HepG2 (cell line): ENCODE results near the gene IRF3. TPM values are rescaled to one million over a fixed set of nuclear protein-coding genes. Genes with fewer than 3 reads are reported as not detected.

Source experiments
- ATRX ChIP-seq: sonication (generic); formaldehyde crosslinking; IDR thresholded peaks from 2 replicates; pipeline ENCODE4 v1.4.0; 2020; ENCODE audit warnings: missing genetic modification reagents, borderline replicate concordance
- BCL6 ChIP-seq: IDR thresholded peaks from 2 replicates; pipeline ENCODE4 v1.6.1; 2016; ENCODE audit warnings: missing genetic modification reagents, missing compliant biosample characterization
- CREB3 ChIP-seq: sonication (generic); formaldehyde crosslinking; IDR thresholded peaks from 2 replicates; pipeline ENCODE4 v1.5.0; 2020; ENCODE audit warnings: missing genetic modification reagents
- FOXK2 ChIP-seq: fragments of 450-650 bp; IDR thresholded peaks from 2 replicates; pipeline ENCODE4 v1.6.1; 2016
- GTF2F1 ChIP-seq: fragments of 150-350 bp; IDR thresholded peaks from 2 replicates; pipeline ENCODE4 v1.6.1; 2014; ENCODE audit warnings: low read length
- ISL2 ChIP-seq: sonication (generic); formaldehyde crosslinking; IDR thresholded peaks from 2 replicates; pipeline ENCODE4 v1.5.0; 2020; ENCODE audit warnings: missing genetic modification reagents
- JARID2 ChIP-seq: sonication (generic); formaldehyde crosslinking; IDR thresholded peaks from 2 replicates; pipeline ENCODE4 v1.8.1; 2023; ENCODE audit warnings: missing genetic modification reagents, inconsistent platforms; ENCODE audit not compliant: insufficient replicate concordance
- PRDM10 ChIP-seq: sonication (generic); formaldehyde crosslinking; IDR thresholded peaks from 2 replicates; pipeline ENCODE4 v1.4.0; 2020; ENCODE audit warnings: low read depth, missing genetic modification reagents
- PREB ChIP-seq: sonication (generic); formaldehyde crosslinking; IDR thresholded peaks from 2 replicates; pipeline ENCODE4 v1.4.0; 2020; ENCODE audit warnings: missing genetic modification reagents
- SALL2 ChIP-seq: sonication (generic); formaldehyde crosslinking; IDR thresholded peaks from 2 replicates; pipeline ENCODE4 v1.8.1; 2023; ENCODE audit warnings: mild to moderate bottlenecking, missing genetic modification reagents, inconsistent platforms
- SIX4 ChIP-seq: sonication (generic); formaldehyde crosslinking; IDR thresholded peaks from 2 replicates; pipeline ENCODE4 v1.4.0; 2020; ENCODE audit warnings: missing genetic modification reagents
- TMF1 ChIP-seq: sonication (generic); formaldehyde crosslinking; IDR thresholded peaks from 2 replicates; pipeline ENCODE4 v1.8.1; 2022; ENCODE audit warnings: low read depth, missing genetic modification reagents
- TOPORS ChIP-seq: sonication (generic); formaldehyde crosslinking; IDR thresholded peaks from 2 replicates; pipeline ENCODE4 v1.8.0; 2023; ENCODE audit warnings: mild to moderate bottlenecking, missing genetic modification reagents
- ZFP91 ChIP-seq: sonication (generic); formaldehyde crosslinking; IDR thresholded peaks from 2 replicates; pipeline ENCODE4 v1.9.0; 2022; ENCODE audit warnings: missing genetic modification reagents, mild to moderate bottlenecking, borderline replicate concordance
- ZFX ChIP-seq: sonication (generic); formaldehyde crosslinking; IDR thresholded peaks from 2 replicates; pipeline ENCODE4 v1.4.0; 2020; ENCODE audit warnings: mild to moderate bottlenecking, low read depth, missing genetic modification reagents, moderate library complexity
- ZNF280B ChIP-seq: sonication (generic); formaldehyde crosslinking; IDR thresholded peaks from 2 replicates; pipeline ENCODE4 v1.5.0; 2020; ENCODE audit warnings: missing genetic modification reagents, mild to moderate bottlenecking, borderline replicate concordance
- ZNF414 ChIP-seq: sonication (generic); formaldehyde crosslinking; IDR thresholded peaks from 2 replicates; pipeline ENCODE4 v1.5.0; 2020; ENCODE audit warnings: missing genetic modification reagents
- polyA plus RNA-seq, 8 experiments: library from polyadenylated mRNA; depleted of rRNA in 3 of 8; stranded (reverse) in 7 of 8; unstranded in 1 of 8; fragments of >200 nt; fragmentation: Illumina TruSeq in 4 of 8; extraction: Trizol in 4 of 8; gene quantifications; 2 replicates each; pipeline versions ENCODE4 v1.2.1 to v1.2.3, GENCODE V29; 2011 to 2016; ENCODE audit warnings: low read depth in 4 of 8, missing spikeins in 1 of 8, mixed read lengths in 1 of 8; ENCODE audit not compliant: insufficient read depth in 1 of 8
- total RNA-seq, 5 experiments: library from RNA; depleted of rRNA; stranded (reverse); fragments of >200 nt; fragmentation: Illumina TruSeq; extraction: Trizol; gene quantifications; 2 replicates each; pipeline ENCODE4 v1.2.3, GENCODE V29; 2016; ENCODE audit warnings: low read depth in 1 of 5

Gene IRF3
- total and polyA plus RNA-seq, 2 of the 13 experiments (the other 11 are each of a cell fraction or from before 2014, with no cell fraction given) = 61.9 to 65.5 TPM

GRCh38 chr19:49640113-49640898 lies 25.4 kb downstream of the IRF3 start, which contains the start of gene RRAS (continued):
- TF ChIP-seq PRDM10 (CRISPR knock-in tag) (peak; percentile 57), JARID2 (CRISPR knock-in tag) (no peak), GTF2F1 (peak; percentile 70; the same call in 1 of the 2 replicates), TOPORS (CRISPR knock-in tag) (no peak), FOXK2 (no peak), BCL6 (no peak; the same call in 1 of the 2 replicates), ATRX (CRISPR knock-in tag) (no peak), ZNF414 (CRISPR knock-in tag) (no peak), SALL2 (CRISPR knock-in tag) (no peak), SIX4 (CRISPR knock-in tag) (0 out of 2 replicates have a peak, but pooled peaks have one; percentile 34), PREB (CRISPR knock-in tag) (no peak), ZNF280B (no peak), ISL2 (CRISPR knock-in tag) (0 out of 2 replicates have a peak, but pooled peaks have one; percentile 20), ZFX (CRISPR knock-in tag) (peak; percentile 72; the same call in 1 of the 2 replicates), ZFP91 (CRISPR knock-in tag) (peak; percentile 68; the same call in 1 of the 2 replicates), CREB3 (CRISPR knock-in tag) (no peak), TMF1 (CRISPR knock-in tag) (no peak)
